GM18873 (cell line): Measurements from ENCODE around the gene STK40.

ENCODE experiments used
- ATAC-seq: cut with Tn5 transposase; IDR thresholded peaks from one replicate; pipeline ENCODE4 v1.9.1; 2021; ENCODE audit warnings: mild to moderate bottlenecking, moderate library complexity, moderate number of reproducible peaks; ENCODE audit not compliant: unreplicated experiment, low FRiP score

Gene STK40, protein sequence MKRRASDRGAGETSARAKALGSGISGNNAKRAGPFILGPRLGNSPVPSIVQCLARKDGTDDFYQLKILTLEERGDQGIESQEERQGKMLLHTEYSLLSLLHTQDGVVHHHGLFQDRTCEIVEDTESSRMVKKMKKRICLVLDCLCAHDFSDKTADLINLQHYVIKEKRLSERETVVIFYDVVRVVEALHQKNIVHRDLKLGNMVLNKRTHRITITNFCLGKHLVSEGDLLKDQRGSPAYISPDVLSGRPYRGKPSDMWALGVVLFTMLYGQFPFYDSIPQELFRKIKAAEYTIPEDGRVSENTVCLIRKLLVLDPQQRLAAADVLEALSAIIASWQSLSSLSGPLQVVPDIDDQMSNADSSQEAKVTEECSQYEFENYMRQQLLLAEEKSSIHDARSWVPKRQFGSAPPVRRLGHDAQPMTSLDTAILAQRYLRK

DNA sequence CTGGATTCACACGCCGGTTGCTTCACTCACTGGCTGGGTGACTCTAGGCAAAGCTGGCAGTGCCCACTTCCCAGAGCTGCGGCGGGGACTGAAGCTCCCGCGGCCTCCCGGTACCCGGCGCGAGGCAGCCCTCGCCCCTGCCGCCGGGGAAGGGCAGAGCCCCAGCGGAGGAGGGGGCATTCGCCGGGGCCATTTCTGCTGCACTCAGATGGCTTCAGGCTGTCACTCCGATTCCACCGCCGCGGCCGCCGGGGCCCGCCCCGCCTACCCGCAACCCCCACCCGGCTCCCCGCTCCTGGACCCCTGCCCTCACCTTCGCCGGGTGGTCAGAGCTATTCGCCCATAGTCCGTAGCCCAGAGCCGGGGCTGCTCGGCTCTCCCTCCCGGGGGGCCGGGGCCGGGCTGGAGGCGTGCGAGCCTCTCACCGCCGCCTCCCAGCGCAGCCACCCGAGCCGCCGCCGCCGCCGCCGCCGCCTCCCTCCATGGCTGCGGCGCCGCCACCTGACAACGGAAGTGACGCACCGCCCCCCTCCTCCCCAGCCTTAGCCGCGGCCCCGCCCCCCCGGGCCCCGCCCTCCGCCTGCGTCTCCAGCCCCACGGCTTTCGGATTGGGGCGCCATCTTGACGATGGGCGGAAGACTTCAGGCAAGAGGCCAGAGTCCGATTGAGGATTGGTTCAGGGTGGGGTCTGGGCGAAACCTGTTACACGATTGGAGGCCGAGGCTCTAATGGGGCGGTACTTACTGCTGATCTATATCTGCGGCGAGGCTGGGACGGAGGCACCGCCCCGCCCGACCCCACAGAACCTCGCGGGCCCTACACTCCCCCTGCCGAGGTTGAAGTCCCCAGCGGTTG lies at the start of gene STK40:
TSS of gene STK40 (minus strand) at position 515 of the 855 bp plus-strand sequence. CDS start 24,592 bp downstream, outside the sequence.
- ATAC-seq = peak; percentile 85

DNA sequence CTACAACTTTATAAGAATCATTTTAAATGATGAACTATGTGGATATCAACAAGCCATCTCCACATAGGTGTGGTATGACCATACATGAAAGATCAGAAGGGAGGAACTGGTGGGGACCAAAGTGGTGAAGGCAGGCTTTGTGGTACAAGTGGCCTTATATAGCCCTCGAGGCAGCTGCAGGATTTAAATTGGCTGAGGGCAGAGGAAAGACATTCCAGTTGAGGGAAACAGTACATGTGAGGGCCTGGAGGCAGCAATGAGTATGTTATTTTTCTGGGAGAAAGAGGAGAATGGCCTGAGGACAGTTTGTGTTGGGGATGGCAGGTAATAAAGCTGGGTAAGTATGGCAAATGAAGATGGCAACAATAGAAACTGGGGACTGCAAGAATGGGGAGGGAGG lies 47.4 kb upstream of the STK40 start:
- no peak for ATAC-seq

DNA sequence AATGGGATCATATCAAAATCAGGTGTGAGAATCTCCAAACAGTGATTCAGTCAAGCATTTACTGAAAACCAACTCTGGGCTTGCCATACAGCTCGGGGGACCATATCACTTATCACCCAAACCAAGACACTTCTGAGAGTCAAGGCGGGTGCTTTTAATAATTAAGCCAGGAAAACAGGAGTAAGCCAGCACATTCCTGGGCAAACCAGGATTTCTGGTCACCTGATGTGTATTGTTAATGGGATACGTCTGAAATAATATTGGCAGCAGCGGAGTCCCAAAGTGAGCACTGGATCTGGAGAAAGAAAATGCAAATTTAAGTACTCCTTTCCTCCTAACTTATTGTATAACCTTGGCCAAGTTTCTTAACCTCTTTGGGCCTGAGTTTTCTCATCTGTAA lies 46.9 kb upstream of the STK40 start:
- no peak for ATAC-seq

DNA sequence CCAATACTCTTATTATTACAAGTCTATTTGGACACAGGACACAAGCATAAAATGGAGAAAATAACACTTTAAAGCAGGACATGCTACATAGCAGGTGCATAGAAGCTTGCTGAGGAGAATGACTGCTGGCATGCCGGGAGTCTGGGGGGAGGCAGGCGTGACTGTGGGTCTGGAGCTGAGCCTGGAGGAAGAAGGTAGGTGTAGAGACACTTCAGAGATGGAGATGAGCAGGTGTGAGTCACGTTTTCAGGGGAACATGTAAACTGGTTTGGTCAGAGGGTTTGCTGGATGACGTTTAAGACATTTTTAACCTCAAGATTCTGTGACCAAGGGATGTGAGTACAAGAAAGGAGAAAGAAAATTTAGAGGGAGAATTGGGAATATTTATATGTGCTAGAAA lies 40.1 kb upstream of the STK40 start:
- no peak for ATAC-seq

DNA sequence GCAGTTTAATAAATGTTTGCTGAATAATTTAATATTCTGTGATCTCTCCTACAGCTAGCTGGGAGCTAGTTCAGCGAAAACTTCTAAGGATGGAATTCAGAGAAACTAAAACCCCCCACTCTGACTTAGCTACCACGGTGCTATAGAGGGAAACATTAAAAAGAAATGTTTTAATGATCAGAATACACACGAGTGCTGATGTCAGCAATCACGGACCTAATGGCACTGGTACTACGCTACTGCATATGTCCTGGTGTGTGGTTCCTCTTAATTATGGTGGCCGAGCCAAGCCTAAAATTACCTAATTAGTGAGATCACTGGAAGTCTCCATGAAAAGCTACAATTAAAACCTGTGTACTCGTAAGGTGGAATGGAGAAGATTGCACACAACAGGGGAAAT lies 35.9 kb upstream of the STK40 start:
- no peak for ATAC-seq

DNA sequence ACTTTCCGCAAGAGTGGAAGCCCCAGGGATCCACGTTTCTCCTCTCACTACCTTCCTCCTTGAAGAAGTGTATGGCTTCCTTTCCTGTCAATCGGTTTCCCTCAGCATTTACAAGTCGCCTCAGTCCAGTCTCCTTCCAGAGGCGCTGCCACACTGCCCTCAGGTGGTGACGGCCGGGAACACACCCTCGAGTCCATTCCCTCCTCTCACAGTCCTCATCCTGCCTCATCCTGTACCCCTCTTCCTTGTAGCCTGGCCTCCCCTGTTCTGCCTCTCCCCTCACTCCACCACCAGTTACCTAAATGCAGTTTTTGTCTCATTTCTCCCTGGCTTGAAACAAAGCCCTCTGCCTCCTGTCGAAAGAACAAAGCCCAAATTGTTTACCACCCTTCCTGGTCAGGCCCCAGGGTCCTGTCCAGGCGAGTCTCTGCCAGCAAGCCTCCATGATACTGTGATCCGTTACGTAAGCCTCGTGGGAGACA lies 35.2 kb upstream of the STK40 start:
- no peak for ATAC-seq

DNA sequence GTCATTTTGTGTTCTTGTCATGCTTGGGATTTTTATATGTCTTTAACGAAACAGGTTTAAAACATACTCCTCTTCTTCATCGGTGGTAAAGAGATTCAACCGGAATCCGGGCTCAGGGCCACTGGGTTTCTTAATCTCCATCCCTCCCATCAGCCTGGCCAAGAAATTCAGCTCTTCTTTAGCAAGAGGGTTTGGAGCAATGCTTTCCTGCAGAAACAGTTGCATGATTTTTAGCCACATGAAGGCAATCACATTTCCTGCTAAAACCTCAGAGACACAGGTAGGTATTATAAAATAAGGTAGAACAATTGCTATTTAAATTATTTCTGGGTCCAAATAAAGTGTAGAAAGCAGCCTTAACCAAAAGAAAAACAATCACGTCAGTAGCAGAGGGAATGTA lies 34.7 kb upstream of the STK40 start:
- no peak for ATAC-seq

DNA sequence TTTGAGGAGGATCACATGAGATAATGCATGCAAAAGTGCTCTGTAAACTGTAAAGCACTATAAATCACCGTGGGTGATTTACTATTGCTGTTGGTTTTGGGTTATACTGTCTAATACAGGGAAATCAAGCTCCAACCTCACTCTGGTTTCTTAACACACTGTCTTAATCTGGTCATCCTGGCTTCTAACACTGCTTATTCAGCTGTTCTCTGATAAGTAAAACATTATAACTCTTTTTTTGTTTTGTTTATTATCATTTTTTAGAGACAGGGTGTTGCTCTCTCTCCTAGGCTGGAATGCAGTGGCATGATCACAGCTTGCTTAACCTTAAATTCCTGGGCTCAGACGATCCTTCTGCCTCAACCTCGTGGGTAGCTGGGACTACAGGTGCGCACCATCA lies 33.8 kb upstream of the STK40 start:
- ATAC-seq = no peak

DNA sequence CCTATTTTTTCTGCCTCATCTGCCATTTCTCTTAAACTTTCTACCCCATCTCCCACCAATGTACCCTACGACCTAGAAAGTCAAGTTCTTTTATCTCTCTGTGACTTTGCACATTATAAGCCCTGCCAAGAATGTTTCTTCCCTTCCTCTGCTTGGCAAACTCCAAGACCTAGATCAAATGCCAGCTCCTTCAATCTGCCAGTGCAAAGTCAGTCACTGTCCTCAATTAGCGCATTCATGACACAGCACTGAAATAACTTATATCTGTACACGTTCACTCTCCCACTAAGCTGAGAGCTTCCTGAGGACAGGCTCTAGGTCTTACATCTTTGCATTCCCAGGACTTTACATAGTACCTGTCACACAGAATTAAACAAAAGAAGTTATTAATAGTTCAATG lies 33.4 kb upstream of the STK40 start:
- ATAC-seq = no peak

DNA sequence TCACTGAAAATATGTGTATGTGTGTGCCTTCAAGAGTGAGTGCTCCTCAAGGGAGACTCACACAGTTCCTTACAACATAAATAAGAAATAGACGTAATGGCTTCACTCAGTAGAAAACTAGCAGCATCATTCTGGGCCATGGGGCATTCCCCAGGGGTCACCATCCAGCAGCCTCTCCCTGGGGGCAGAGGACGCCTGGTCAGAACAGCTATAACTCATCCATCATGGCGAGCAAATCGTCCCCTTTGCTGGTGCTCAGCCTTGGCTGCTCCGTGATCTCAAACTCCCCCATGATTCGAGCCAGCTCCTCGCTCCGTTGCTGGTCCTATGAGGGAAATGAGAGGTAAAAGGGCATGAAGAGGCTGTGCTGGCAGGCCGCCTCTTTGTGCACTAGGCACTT lies 32.2 kb upstream of the STK40 start:
- ATAC-seq = no peak

DNA sequence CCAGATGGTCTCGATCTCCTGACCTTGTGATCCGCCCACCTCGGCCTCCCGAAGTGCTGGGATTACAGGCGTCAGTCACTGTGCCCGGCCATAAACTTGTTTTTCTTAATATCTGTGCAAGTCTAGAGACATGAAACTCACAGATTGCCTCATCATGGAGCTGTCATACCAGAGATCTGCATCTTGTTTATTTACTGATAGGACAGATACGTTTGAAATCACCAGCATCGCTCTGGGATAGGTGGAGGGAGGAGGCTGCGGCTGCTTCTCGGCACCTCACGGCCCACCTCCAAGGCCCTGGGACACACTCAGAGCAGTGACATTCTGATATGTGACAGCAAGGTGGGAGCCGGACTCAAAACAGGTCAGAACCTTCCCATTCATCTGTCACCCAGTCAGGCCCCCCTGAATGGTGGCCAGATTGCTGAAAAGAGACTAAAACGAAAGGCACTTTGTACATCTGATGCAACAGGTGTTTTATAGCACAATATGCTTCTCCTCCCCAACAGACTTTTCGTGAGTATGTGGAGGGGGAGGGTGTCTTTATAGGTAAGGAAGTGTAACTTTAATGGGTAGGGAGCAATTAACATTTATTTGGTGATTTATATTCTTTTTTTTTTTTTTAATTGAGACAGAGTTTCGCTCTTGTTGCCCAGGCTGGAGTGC lies 30.1 kb upstream of the STK40 start:
- no peak for ATAC-seq

DNA sequence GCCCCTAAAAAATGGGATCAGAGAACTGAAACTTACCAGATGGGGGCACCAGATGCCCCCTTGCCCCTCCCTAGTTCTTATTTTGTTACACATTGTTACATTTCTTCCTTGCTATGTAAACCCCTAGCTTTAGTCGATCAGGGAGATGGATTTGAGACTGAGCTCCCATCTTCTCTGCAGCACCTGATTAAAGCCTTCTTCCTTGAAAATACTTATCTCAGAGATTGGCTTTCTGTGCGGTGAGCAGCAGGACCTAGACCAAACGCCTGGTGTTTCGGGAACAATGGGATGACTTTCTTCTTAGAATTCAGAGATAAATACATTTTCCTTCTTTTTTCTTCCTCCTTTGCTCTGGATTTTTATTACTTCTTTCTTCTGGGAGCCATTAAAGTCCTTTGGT lies 28.7 kb upstream of the STK40 start:
- no peak for ATAC-seq

DNA sequence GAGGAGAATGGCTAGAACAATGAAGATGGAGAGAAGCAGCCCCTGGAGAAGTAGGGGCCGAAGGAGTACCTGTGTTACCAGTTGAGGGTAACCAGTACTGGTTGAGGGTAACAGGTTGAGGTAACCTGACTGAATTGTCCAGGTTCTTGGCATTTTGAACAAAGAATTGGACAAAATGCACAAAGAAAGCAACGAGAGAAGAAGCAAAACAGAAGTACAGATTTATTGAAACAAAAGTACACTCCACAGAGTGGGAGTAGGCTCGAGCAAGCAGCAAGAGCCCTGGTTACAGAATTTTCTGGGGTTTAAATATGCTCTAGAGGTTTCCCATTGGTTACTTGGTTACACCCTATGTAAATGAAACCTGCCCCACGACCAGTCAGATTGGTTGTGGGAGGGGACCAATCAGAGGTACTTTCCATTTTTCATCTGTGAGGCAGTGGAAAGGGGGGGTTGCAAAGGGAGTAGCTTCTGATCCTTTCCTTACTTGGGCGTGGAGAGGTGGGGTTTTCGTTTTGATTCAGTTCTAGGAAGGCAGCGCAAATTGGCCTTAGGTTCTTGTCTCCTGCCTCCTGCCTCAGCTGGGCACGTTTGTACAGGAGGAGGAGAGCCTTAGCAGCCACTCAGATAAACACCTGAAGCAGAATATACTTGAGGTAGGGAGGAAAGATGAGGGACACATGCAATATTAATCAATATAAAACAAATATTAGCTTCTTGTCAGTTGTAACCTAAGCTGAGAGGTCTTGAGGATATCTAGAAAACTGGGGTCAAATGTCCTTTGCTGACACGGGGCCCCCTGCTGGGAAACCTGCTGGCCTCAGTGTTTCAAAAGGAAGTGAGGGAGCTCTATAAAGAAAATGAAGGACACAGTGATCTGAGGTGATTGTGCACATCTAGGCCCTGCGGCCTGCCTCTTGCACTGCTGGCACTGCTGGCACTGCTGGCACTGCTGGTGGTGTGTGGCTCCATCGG lies 26.2 kb upstream of the STK40 start:
- no peak for ATAC-seq

DNA sequence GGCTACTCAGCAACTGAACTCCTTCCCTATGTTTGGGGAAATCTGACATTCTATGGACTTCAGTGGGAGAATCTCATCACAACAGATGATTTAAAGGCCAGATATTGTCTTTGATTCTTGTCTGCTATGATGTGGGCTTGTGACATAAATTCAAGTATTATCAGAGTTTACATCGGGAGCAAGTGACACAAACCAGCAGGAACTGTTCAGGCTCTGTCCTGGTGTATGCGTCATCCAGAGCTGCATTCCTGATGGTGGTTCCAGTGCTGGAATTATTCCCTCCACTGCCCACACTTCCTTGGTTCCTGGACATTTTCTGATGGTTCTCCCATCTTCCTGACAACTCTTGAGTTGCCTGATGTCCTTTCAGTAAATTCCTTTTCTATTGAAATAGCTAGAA lies 22.8 kb upstream of the STK40 start:
- no peak for ATAC-seq

DNA sequence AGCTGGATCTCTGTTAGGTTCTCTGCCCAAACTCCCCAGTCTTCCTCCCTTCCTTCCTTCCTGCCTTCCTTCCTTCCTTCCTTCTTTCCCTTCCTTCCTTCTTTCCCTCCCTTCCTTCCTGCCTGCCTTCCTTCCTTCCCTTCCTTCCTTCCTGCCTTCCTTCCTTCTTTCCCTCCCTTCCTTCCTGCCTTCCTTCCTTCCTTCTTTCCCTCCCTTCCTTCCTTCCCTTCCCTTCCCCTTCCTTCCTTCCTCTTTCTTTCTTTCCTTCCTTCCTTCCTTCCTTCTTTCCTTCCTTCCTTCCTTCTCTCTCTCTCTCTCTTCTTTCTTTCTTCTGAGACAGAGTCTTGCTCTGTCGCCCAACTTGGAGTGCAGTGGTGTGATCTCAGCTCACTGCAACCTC lies 20.7 kb upstream of the STK40 start:
- ATAC-seq = no peak

DNA sequence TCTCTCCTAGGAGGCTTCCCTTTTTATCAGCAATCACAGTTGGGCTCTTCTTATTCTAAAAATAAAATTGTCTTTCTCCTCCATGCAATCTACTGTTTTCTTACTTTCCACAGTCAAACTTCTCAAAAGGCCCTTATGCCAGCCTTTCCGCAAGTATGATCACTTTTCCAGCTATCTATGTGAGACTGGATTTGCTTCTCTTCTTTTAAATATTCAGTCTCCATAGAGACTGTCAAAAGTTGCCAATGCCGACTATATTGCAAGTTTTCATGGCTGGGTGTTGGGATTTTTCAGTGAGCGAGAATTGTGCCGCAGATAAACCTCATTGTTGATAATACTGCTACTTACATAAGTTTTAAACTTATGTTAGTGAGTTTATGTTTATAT lies 16.8 kb upstream of the STK40 start:
- ATAC-seq = no peak

DNA sequence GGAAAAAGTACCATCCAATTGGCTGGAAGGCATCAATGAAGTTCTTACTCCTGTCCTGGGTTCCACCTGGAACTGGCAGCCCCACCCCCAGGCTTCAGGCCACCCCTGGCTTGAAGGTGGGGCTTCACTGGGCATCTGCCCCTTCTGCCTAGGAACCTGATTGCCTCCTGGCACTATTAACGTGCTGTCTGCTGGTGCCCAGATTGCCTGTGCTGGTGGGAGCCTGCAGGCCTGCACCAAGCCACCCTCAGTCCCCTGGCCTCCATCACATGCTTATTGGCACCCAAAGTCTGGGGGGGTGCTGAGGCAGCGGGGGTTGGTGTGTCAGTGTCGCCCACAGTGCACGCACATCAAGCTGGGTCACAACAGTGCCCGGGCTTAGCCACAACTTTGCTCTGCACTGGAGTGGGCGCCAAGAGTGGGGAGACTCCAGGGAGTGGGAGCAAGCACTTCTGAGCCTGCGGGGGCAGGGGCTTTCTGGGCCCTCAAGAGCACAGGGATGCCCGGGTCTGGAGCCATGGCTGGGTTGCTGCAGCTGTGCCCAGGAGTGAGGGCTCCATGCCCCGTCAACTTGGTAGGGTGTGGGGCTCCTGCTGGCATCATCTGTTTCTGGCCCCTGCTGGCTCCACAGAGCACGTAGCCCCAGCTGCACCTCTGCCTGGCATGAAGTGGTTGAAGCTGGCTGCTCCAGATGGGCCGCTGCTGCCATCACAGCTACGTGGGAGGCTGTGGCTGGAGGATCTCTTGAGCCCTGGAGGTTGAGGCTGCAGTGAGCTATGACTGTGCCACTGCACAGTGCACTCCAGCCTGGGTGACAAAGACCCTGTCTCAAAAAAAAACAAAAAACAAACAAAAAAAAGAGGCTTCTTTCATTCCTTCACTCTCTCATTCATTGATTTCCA lies 16.1 kb upstream of the STK40 start:
- peak; percentile 2 for ATAC-seq

DNA sequence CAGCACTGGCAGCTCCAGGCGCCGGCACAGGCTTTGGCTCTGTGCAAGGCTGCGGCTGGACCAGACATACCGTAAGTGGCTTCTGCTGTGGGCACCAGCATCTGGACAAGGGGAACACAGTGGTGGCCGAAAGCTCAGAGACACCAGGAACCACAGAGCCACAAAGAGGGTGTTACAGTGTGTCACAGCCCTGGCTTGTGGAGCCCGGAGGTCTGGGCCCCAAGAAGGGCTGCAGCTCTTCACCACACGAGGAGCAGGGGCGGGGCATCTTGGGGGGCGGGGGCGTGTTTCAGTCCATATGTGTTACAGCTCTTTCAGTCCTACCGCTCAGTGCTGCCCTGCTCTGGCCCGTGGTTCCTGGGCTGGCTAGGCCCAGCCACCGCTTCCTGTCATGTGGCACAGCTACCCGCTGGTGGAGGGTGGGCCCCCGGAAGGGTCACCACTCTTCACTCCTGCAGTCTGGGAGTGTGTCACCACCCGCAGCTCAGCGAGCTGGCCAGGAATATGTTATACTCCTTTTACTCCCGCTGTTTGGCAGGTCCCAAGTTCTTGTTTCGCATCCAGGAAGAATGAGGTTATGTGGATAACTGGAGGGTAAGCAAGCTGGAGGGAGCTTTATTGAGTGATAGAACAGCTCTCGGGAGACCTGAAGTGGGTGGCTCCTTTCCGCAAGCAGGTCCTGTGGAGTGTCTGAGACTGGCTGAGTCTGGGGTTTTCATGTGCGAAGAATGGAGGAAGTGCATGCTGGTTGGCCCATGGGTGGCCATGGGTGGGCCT lies 15.3 kb upstream of the STK40 start:
- ATAC-seq = peak; percentile 50
